HCEC 1CT (cell line): ENCODE data around the gene VANGL1.
A peak's percentile ranks its signal among the peaks of the same experiment; 100 is the strongest.

Experiments used
- DNase-seq: peaks from one replicate; pipeline ENCODE4 v3.0.0-alpha.2; 2017

VANGL1 gene

DNA sequence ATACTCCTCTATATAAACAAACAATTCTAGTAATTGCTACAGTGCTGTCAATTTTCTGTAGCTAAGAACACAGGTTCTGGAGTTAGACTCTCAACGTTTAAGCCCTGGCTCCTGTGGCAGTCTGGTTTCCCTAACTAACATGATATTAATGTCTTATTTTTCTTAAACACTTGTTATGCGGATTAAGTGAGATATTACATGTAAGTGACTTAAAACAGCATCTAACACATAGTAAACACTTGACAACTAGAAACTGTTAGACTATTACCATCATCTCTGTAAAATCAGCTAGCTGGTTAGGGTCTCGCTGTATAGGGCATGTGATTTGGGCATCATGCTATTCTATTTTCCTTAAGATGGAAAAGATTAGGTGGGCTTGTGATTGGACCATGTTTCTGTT, 2.3 kb downstream of the VANGL1 start:
- DNase-seq = no peak

- no peak for DNase-seq
Observed at GRCh38 chr1:115647047-115647446, 5.3 kb downstream of the VANGL1 start.

DNA sequence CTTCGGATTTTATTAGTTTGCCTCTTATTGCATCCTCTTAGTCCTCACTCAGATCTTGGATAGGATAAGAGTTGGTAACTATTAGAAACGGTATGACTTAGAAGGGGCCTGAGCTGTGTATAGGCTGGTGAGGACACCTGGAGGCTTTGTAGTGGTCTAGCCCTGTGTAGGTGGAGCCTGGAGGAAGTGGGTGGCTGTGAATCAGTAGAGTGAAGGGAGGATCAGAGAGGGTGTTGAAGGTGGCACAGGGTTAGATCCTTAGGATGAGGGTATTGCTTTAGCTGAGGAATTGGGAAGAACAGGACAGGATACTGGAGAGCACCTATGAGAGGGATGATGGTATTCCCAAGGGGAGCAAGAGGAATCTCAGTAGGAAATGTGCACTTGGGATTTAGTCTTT, 5.7 kb downstream of the VANGL1 start:
- DNase-seq = no peak

- DNase-seq = no peak
Observed at GRCh38 chr1:115647919-115648650, 6.3 kb downstream of the VANGL1 start.

- no peak for DNase-seq
Observed at GRCh38 chr1:115648717-115649691, 7.2 kb downstream of the VANGL1 start.

DNA sequence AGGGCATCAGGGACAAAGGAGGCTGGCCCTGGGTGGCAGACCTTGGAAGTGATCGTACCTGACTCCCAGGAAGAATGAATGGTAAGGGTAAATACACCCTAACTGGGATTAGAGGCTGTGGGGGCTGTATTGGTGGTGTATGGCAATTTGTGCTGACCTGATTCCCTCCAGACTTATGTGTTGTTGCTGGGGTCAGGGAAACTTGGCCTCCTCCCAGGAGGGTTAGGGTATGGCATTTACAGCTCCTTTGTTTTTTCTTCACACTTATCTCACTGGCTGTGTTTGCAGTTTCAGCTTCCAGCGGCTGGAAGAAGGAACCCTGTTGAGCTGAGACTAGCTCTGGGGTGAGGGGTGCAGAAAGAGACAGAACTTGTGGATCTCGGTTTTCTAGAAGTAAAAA, 8.2 kb downstream of the VANGL1 start:
- no peak for DNase-seq

- no peak for DNase-seq
Observed at GRCh38 chr1:115650961-115651360, 9.2 kb downstream of the VANGL1 start.

- DNase-seq = no peak
Observed at GRCh38 chr1:115651391-115651790, 9.6 kb downstream of the VANGL1 start.

DNA sequence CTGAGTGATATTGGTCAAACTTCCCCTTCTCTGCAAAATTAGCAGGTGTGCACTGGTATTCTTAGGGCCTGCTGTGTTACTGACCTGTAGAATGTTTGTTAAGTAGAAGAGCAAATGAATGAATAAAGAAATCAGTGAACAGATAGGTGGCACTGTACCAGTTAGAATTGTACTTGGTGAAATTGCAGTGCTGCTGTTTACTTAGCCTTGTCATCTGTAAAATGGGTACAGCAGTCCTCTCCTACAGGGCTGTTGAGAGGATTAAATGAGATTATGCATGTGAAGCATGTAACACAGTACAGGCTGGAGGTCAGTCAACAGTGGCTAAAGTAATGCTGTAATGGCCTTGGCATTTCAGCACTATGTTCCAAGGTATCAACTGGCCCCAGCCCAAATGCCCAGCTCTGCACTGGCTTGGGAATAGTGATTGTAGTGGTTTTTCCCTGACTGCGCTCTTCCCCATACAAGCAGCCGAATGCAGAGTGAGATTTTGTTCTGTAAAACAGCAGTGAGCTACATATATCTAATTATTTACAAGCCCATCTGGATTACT, 10.5 kb downstream of the VANGL1 start:
- no peak for DNase-seq

GRCh38 chr1:115654125-115654524, 12.4 kb downstream of the VANGL1 start:
- DNase-seq = no peak

DNA sequence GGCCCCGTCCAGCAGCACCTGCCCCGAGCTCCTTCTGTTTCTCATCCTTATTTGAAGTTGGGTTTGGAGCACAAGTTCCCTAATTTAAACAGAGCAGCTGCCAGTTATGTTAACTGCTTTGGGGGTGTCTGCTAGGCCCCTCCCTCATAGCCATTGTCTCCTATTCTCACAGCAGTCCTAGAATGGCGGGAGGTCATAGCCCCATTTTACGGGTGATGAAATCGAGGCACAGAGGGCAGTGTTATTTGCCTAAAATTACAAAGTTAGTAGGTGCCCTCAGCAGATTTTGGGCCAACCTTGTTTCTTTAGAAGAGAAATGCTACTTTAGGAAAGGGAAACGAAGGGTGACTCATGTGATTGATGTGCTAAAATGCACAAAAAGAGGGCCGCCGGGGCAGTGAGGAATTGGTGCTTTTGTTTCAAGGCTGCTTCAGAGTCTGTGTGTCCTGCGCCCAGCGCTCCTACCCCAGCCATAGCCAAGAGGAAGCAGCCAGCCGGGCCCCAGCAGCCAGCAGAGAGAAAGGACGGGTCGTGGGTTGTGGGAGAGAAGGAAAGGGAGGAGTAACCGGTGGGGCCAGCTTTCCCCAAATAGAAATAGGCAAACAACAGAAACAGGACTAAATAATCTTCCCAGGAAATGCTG, 13.0 kb downstream of the VANGL1 start:
- DNase-seq = no peak

- no peak for DNase-seq
Observed at GRCh38 chr1:115655306-115655663, 13.5 kb downstream of the VANGL1 start.

DNA sequence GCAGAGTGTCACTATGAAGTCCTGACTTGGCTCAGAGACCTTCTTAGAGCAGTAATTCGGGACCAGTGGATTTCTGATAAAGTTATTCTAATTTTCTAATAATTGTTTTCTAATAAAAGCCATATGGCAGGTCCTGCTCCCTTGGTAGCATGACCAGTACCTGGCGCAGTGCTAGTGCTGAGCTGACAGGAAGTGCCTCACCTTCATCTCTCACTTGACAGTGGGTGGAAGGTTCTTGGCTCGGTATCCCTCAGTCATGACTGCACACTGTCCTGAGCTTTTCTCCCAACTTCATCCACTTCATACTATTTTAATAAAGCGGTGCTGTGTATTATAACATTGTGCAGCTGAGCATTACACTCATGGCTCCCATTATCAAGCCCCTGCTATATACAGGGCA, 14.1 kb downstream of the VANGL1 start:
- DNase-seq = no peak

DNA sequence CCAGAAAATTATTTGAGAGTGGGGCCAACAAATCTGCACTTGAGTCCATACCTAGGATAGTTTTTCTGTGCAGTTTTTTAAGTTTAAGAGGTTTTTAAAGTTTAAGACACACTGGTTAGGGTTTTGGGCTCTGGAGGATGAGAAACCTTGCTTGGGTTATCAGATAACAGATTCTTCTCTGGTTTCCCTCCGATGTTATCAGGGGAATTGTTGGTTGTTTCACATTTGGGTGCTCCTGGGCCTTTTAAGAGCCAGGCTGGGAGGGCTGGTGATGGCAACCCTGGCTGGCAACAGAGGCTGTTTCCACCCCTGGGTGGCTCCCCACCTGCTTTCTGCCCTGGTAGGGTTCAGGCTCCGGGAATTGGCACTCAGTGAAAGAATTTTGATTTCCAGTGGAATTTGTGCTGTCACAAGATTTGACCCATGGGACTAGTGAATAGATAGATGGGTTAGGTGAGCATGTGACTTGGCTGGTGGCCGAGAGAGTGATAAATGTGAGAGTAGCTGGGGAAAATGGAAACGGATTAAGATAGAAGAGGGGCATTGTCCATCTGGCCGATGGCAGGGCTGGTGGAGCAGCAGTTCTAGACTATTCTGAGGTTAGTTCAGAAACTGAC, 14.8 kb downstream of the VANGL1 start:
- DNase-seq = no peak

DNA sequence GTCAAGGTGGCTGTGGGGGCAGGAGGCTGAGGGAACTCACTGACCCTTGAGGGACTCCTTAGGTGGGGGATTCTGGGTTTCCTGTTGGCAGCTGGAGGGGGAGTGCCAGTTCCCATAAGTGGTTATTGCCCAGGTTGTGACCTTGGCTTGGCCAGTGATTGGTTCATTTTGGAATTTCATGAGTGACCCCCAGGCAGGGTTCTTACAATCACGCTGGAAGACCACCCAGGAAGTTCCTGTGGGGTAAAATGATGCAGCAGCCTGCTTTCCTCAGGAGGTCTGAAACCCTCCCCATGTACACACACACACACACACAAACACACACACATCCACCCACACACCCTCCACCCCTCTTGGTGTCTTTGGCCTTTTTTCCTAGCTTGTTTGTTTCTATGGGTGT, 16.9 kb downstream of the VANGL1 start:
- no peak for DNase-seq

GRCh38 chr1:115660151-115660550, 18.4 kb downstream of the VANGL1 start:
- DNase-seq = no peak

DNA sequence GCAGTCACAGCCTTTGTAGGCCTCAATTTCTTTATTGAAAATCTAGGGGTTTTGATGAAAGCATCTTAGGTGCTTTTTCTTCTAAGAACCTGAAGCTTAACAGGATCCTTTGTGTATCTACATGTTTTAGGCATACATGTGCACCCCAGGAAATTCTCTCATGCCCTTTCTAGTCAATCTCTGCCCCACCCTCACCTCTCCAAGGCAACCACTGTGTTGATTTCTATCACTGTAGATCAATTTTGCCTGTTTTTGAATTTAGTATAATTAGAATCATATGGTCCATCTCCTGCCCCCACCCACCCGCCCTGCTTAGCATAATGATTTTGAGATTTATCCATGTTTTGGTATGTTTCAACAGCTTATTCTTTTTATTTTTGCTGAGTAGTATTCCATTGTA, 19.4 kb downstream of the VANGL1 start:
- DNase-seq = no peak

DNA sequence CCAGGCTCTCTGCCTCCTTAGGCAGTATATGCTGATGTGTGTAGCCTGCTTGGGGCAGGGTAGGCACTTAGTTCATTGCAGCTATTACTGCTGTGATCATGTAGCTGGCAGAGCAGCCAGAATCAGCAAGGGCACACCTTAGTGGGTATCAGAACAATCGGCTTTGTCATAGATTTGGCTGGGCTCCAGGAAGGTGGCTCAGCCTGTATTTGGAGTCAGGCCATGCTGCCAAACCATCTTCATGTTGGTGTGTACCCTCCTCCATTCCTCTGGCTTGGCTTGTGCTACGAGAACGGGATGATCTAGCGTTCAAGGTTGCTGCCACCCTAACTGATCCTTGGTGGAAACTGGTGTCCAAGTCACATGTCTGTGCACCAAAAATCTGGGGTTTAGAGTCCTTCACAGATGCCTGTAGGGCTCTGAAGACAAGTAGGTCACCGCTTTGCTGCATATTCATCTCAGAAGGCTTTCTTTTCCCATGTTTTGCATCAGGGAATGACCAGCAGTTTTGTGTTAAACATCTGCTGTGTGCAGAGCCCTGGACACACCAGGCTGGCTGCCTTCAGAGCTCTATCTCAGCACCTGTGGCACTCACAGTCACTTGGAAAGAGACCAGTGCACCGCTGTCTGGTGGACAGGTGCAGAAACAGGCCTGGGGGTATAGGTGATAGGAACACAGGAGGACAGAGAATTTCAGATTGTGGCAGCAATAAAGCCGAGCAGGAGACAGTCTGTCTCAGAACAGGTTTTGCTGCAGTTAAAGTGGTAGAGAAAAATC, 23.7 kb downstream of the VANGL1 start:
- no peak for DNase-seq

GRCh38 chr1:115666206-115666605, 24.4 kb downstream of the VANGL1 start:
- DNase-seq = no peak

- DNase-seq = no peak
Observed at GRCh38 chr1:115666702-115667101, 24.9 kb downstream of the VANGL1 start.

DNA sequence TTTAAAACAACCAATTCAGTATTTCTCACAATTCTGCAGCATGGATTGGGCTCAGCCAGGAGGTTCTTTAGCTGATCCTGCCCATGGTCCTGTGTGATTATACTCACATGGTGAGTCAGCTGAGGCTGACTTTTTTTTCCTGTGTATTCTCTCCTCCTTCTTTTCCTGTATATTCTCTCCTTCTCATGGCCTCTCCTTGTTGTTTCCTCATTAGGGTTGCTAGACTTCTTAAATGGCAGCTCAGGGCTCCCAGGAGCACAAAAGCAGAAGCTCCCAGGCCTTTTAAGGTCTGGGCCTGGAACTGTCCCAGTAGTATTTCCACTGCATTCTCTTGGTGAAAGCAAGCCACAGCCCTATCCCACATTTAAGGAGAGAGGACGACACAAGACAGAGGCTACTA, 26.8 kb downstream of the VANGL1 start:
- DNase-seq = peak; percentile 20
